KBM-7 (cell line): ENCODE results near the gene INSYN2B.

Experiments used
- DNase-seq: peaks from one replicate; pipeline ENCODE4 v3.0.0-alpha.2; 2015
- in situ Hi-C: fragments of 300-500 bp; cut with MboI; formaldehyde crosslinking; loops from 2 replicates; pipeline ENCODE4 v1.14.3; 2020; ENCODE audit warnings: low sequenced_read_pairs, low pct_unique_long_range_greater_than_20kb, mixed read lengths

Gene INSYN2B

DNA sequence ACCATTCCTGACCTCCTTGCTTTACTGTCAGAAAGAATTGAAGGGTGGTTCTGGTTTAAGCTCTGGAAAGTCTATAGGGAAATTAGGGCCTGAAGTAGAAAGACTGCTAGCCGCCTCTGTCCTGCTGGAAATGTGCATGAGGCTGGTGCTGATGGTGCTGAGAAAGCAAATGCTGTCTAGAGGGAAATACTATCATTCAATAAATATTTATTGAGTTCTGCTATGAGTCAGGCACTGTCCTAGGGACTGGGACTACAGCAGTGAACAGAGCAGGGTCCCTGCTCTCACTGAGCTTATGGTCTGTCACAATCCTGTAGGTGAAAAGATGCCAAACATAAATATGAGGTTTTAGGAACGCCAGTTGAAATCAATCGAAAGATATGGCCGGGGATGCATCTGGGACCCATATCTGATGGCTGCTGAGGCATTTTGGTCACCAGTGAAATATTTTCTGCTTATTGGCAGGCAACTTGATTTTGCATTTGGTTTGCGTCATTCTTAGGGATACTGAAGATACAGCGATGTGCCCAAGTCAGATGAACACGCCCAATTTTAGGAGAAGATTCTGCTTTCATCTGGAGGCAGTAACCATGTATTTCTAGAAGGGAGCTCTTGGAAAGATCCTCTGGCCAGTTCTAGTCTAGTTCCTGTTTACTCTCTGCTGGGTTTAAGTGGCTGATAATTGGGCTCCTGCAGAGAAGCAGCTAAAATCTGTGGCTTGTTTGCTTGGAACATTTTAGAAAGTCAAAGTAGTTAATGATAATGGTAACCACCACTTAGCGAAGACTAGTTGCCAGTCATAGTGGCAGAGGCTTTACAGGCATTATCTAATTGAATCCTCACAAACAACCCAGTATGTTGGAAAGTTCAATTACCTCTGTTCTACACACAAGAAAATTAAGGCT is 73.3 kb downstream of the INSYN2B start:
- no peak for DNase-seq
- in situ Hi-C loops = no loop called here

DNA sequence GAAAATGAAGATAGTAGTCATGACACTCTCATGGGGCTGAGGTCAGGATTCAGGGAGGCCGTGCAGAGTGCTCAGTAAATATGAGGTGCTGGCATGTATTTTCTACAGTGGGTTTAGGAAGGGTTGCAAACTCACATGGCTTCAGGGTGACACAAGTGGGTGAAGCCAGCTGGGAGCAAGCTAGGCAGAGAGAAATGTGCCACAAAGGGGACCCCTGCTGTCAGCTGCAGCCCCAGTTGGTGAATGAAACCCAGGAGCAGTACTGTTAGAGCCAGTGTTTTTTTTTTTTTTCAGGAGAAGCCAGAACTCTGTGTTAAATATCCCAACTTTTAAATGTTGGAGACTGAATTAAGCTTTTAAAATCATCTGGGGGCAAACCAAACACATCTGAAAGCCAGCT is 75.3 kb downstream of the INSYN2B start:
- in situ Hi-C loops = no loop called here
- DNase-seq = no peak

DNA sequence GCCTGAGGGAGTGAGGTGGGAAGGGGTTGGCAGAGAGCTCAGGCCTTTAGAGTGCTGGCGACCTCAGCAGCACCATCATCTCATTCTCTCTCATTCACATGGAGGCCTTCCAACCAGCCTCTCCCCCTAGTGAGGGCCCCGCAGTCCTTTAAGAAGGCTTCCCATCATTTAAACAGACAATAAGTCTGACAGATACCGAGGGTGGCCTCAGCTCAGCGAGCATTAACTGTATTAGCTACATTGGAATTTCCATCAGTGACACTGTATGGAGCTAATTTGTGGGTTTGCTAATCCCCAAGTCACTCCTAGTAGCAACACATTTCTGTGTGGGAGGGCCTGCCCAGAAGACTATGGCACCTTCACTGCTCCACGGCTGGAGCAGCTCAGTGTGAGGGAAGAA is 75.8 kb downstream of the INSYN2B start:
- DNase-seq = no peak
- in situ Hi-C loops = no loop called here

DNA sequence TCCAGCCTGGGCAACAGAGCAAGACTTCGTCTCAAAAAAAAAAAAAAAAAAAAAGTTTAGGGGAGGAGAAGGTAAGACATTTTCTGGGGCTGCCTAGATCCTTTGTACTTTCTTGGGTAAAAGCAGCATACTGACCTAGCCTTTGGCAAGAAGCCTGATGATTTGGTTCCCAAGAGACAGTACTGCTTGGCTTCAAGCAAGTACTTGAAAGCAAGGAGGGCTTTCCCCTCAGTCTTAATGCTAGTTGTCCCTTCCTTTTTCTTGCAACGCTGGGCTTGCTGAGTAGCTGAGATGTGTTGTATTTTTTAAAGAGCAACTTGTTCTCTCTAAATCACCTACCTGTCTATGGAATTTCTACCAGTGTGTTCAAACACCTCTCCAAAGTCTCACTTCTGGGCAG is 76.2 kb downstream of the INSYN2B start:
- in situ Hi-C loops = no loop called here
- DNase-seq = no peak

DNA sequence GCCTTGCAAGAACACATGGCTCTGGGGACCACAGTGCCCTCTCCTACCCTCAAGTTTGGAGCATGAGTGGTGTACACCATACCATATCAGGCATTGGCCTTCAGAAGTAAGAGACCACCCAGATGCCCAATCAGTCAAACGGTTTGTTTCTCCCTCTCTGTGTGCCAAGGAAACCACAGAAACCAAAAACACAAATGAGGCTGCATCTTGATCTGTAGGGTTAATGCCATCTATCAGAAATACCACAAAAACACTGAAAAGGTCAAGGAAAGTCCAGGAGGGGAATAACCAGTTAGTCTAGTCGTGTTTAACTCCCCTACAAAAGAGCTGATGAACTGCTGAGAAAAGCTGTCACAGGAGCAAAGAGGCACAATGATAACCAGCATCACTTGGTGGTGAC is 78.4 kb downstream of the INSYN2B start:
- in situ Hi-C loops = no loop called here
- no peak for DNase-seq

DNA sequence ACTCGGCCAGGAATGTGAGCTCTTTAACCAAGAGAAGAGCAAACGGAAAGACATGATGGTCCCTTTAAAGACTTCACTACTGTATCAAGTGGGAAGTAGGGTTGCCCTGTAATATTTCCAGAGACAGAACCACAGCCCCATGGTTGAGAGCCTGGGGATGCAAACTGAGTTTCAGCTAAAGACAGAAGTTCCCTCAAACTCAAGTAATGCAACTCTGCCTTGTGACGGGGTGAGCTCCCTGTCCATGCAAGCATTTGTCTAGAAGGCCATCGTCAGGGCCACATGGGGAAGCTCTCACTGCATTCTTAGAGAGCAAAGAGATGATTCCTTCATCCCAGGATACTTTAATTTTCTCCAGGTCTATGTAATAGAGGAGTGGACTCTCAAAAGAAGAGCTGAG is 82.8 kb downstream of the INSYN2B start:
- no peak for DNase-seq
- in situ Hi-C loops = no loop called here

DNA sequence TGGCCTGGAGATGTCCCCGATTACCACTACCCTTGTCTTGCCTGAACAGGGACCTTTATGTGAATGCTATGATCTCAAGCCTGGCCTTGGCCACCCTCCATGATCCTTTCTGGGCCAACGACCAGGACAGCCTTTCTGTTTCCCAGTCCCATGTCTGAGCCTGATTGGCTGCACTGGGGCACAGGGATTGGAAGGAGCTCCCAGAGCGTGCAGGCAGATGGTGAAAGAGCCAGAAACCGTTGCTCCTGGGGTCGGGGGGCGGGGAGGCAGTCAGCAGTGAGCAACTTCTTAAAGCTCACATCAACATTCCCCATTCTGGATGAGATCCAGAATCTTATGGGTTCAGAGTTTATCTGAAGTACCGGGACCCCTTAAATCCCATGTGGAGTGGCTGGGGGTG is 84.4 kb downstream of the INSYN2B start:
- in situ Hi-C loops = no loop called here
- no peak for DNase-seq

DNA sequence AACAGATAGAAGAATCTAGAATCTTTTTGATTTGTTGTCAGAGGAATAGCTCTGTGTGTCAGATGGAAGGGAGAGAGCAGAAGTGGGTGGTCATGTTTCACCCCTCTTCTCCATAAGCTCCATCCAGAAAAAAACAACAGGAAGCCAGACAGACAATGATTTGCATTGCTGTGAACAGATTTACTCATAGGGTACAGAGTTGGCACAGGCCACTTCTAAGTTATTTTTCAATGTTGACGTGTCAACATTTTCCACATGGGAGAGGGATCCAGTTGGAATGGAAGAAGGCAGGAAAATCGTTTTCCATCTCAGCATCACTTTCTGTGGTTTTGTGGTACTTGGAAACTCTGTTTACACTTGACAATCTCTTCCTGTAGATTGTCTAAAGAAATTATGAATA is 86.7 kb downstream of the INSYN2B start:
- in situ Hi-C loops = no loop called here
- DNase-seq = no peak

DNA sequence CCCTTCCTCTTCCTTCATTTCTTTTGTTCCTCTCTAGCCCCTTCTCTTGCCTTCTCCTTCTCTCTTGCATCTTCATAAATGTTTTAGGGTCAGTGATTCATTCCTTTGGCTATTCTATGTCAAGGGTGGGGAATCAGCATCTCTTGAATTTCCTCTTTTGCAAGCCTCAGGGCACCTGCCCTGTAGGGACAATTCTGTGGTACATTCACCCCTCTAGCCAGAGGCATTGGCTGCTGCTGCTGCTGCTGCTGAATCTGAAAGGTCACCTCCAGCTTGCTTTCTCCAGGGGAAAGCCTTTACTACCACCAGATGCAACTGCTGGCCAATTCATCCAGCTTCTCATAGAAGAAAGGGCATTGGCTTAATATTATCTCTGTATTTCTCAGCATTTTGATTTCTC is 87.3 kb downstream of the INSYN2B start:
- in situ Hi-C loops = no loop called here
- DNase-seq = no peak

DNA sequence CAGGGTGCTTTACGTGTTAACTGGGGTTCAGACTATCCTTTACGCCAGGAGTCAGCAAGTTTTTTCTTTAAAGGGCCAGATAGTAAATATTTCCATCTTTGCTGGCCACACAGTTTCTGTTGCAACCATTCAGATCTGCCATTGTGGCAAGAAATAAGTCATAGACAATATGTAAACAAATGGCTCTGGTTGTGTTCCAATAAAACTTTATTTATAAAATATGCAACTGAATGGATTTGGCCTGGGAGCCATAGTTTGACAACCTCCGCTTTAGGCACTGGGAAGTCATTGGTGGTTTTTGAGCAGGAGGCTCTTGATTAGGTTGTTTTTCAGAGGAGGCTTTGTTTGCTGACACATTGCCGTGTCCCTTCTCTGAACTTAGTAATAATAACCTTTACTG is 90.7 kb downstream of the INSYN2B start:
- in situ Hi-C loops = no loop called here
- DNase-seq = no peak

DNA sequence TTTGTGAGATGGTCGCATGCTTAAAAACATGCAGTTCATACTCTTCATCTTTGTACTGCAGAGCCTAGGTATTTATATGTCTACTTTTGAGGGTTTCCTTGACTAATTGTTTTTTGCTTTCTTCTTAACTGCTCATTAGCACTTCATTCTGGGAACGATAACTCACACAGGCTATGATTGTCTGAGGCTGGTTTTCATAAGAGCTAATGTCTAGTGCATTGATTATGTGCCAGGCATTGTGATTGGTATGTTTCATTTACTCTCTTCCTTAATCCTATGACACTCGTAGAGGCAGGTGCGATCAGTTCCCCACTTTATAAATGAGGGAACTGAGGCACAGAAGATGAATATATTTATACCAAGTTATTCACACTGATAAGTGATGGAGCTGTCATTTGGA is 93.6 kb downstream of the INSYN2B start:
- DNase-seq = no peak
- in situ Hi-C loops = no loop called here

DNA sequence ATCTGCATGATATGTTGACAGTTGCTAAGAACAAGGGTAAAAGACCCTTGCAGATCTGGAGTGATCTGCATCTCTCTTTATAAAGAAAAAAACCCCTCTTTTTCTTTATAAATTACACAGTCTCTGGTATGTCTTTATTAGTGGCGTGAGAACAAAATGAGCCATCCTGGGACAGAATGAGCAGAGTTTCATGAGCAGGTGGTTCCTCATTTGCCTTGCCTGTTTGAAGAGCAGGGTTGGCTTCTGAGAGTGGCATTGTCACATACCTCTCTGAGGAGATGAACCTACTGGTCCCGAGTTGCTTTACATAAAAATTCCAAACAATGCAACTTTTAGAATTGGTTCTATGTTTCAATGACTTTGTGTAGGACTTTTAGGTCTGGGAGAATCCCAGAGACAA is 94.3 kb downstream of the INSYN2B start:
- DNase-seq = no peak
- in situ Hi-C loops = no loop called here

DNA sequence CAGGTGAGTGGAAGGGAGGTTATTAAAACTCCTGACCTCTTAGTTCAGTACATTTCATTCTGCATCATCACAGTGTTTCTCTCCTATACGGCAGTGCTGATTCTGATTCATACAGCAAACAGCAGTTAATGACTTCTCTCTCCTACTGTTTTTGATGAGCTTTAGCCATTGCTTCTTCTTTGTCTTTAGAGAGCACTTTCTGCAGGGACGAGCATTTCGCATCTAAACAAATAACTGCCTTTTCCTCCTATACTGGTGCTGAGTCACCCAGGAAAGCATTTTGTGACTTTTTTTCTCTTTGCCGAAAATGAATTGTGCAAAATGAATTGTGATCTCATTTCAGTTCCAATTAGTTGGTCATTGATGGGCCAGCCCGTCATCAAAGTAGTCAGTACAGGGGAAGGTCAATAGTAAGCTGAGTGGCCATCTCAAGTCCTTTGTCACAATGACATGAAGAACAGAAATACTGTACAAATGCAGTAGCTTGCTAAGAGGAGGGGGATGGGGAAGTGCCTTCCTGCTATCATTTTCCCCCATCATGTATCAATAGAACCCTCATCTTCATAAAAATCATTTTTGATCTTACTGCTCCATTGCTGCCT is 98.5 kb downstream of the INSYN2B start:
- no peak for DNase-seq
- in situ Hi-C loops = no loop called here

DNA sequence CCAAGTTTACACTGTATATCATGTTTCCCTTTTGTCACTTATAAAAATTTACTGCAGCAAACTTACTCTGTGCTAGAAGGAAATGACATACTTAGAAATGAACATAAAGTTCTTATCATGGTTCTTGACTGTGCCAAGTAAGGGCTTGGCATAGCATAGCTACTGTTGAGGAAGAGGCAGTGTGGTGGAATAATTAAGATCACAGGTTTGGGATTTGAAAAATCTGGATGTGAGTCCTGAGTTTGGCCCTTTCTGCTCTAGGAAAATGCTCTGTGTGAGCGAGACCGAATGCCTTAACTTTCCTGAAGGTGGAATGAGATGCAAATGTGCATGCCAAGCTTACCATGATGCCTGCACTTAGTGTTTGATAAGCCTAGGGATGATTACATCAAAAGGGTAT is 99.5 kb downstream of the INSYN2B start:
- in situ Hi-C loops = no loop called here
- DNase-seq = no peak

DNA sequence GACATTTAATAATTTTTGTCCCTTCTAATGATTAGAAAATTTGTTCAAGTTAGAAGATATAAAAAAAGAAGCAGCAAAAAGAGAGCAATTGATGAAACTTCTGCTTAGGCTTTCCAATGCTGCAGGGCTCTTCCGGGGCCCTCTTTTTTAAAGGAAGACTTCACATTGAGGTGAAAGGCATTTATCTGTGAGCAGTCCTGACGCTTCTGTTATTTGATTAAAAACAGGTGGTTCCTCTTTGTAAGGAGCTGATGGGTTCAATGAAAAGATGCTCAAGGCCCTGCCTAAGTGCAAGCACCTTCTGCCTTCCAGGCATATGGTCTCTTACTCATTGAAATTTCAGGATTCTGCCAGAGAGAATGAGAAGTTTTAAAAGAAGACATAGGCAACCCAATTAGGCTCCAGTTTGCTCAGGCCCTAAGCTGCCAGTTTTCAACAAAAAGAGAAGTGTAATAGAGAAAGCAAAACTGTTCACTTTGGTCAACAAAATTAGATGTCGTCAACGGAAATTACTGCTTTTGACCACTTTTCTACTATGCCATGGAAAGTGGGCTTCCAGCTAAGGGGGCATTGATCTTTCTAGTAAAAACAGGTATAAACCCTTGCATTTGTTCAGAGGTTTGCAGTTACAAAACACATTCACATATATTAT is 100.2 kb downstream of the INSYN2B start:
- in situ Hi-C loops = no loop called here
- no peak for DNase-seq

DNA sequence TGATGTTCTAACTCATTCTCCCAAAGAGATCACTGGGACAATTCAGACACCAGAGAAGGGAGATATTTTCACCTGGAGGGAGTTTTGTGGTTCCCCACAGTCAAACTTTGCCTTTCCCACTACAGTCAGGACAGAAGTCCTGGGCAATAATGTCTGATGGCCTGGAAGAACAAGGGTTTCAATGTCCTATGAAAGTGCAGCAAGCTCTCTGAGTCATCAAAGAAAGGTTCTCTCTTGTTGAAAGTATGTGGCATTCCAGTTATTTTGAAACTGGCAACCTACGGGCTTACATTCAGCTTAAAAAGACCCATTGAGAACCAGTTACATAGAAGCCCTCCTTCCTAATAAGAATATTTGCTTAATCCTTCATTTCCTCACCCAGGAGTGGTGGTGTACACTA is 103.9 kb downstream of the INSYN2B start:
- in situ Hi-C loops = no loop called here
- no peak for DNase-seq

DNA sequence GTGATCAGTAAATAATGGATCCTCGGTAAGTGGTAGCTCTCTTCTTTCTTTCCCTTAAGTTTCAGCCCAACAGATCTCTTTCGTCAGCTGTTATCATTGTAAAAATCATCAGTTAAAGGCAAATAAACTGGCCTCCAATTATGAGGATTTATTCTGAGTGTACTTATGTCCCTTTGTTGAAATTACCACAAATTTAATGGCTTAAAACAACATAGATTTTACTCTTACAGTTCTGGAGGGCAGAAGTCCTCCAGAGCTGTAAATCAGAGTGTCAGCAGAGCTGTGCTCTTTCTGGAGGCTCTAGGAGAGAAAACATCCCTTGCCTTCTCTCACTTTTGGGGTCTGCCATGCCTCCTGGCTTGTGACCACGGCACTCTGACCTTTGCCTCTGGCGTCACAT is 104.6 kb downstream of the INSYN2B start:
- in situ Hi-C loops = no loop called here

DNA sequence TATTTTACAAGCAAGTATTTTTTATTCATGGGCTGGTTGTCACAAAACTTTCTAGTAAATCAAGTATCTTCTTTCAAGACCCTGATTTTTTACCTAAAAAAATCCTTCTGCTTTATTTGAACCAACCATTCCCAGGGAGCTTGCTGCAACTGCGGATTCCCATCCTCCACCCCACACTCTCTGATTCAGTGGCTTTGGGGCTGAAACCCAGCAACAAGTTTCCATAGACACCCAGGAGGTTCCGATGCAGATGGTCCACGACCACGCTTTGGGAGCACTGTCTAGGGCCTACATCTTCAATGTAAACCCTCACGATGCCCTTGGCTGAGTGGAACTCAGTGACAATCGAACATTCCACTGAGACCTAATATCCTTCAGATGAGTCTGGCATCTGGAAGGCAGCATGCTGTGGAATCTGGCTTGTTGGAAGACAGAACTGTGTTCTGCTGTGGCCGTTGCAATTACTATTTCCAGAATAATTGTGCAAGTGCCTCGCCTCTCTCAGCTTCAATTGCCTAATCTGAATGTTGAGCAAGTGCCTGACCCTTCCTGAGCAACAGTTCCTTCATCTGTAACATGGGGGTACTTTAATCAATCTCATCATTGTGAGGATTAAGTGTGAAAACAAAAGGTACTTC is 105.1 kb downstream of the INSYN2B start:
- DNase-seq = no peak

More for the DNA sequence above, 104.6 kb downstream of the INSYN2B start:
- DNase-seq = no peak

DNA sequence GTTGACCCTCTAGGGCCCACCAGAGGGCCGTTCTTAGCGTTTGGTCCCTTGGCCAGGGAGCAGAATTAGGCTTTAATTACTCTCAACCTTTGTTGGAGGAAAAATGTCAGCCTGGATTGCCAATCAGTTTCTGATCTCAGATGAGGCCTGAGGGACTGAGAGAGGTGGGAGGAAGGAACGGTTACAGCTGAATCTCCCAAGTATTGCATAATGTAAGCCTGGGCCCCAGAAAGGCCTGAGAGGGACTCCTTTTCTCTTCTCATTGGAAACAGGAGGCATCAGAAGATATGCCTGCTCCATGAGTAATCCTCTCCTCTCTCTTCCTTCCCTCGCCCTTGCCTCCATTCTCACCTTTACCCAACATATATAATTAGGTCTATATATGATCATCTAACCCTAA is 105.7 kb downstream of the INSYN2B start:
- no peak for DNase-seq
- in situ Hi-C loops = no loop called here

More for the DNA sequence above, 105.1 kb downstream of the INSYN2B start:
- in situ Hi-C loops = no loop called here

DNA sequence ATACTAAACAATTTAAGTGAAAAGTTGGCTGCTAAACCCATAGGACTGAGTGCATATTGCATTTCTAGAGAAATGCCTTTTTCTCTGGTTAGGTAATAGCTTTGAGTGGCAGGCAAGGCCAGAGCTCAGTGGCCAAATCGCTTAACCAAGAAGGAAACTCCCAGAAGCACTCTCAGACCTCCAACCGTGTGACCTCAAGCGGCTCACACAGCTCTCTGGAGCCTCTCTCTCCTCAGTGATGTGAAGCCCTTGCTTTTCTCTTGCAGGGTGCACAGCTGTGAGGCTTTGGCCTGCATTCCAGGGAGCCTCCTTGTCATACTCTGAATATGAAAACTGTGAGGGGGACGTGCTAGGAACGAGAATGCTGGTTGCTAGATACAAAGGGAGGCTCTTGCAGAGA is 106.7 kb downstream of the INSYN2B start:
- in situ Hi-C loops = no loop called here
- DNase-seq = no peak
